NCI-H446 treated with DMSO at 0.1 percent for 48 hours (cell line): ENCODE results near the gene CHST15.
"Not testable (repeated sequence)": the region's sequence is repeated elsewhere in the genome, so short reads cannot be mapped to it uniquely, and the experiment has no call there.

Experiments
- DNase-seq: peaks from one replicate; lab custom pipeline; 2025; lab: John Stamatoyannopoulos, UW

Gene CHST15

GRCh38 chr10:124098575-124098974 is 5.2 kb upstream of the CHST15 start:
- no peak for DNase-seq

- no peak for DNase-seq
Observed at GRCh38 chr10:124097883-124098282, 4.5 kb upstream of the CHST15 start.

GRCh38 chr10:124096494-124096893 is 3.1 kb upstream of the CHST15 start:
- DNase-seq, result no peak

- not testable (repeated sequence) for DNase-seq
Observed at GRCh38 chr10:124095801-124096200, 2.4 kb upstream of the CHST15 start.

- no peak for DNase-seq
Observed at GRCh38 chr10:124095096-124095495, 1.7 kb upstream of the CHST15 start.

- DNase-seq, result no peak
Observed at GRCh38 chr10:124094419-124094785, 1.0 kb upstream of the CHST15 start.

- DNase-seq, result not testable (repeated sequence)
Observed at GRCh38 chr10:124093774-124094418, 498 bp upstream of the CHST15 start.

- DNase-seq, result no peak
Observed at GRCh38 chr10:124092250-124092859, 1.0 kb downstream of the CHST15 start.

- DNase-seq, result no peak
Observed at GRCh38 chr10:124091646-124092249, 1.6 kb downstream of the CHST15 start.

GRCh38 chr10:124090601-124091209 is 2.7 kb downstream of the CHST15 start:
- DNase-seq, result no peak

GRCh38 chr10:124089859-124090258 is 3.5 kb downstream of the CHST15 start:
- DNase-seq, result no peak

- DNase-seq, result no peak
Observed at GRCh38 chr10:124088915-124089314, 4.5 kb downstream of the CHST15 start.

- no peak for DNase-seq
Observed at GRCh38 chr10:124087672-124088634, 5.4 kb downstream of the CHST15 start.

- no peak for DNase-seq
Observed at GRCh38 chr10:124086787-124087671, 6.4 kb downstream of the CHST15 start.

GRCh38 chr10:124086097-124086710 is 7.2 kb downstream of the CHST15 start:
- no peak for DNase-seq

- no peak for DNase-seq
Observed at GRCh38 chr10:124085680-124086079, 7.7 kb downstream of the CHST15 start.

GRCh38 chr10:124084708-124085107 is 8.7 kb downstream of the CHST15 start:
- DNase-seq, result no peak

GRCh38 chr10:124083740-124084397 is 9.5 kb downstream of the CHST15 start:
- no peak for DNase-seq

GRCh38 chr10:124083047-124083739 is 10.2 kb downstream of the CHST15 start:
- DNase-seq, result no peak
